ENCODE measurements around the gene SCGB3A2.

GRCh38 chr5:147854894-147855773 is 23.4 kb upstream of the SCGB3A2 start:
- TF ChIP-seq OSR1 (CRISPR knock-in tag; IDR thresholded peaks at IDR 0.05) (no peak), TSHZ2 (CRISPR knock-in tag; IDR thresholded peaks at IDR 0.05) (no peak), POU6F1 (CRISPR knock-in tag; IDR thresholded peaks at IDR 0.05; ENCODE audit: borderline replicate concordance, low read depth) (no peak), ZNF70 (CRISPR knock-in tag; IDR thresholded peaks at IDR 0.05) (no peak), TCF4 (CRISPR knock-in tag; IDR thresholded peaks at IDR 0.05; ENCODE audit: borderline replicate concordance) (no peak), CREB5 (CRISPR knock-in tag; IDR thresholded peaks at IDR 0.05; ENCODE audit: low read depth) (no peak), TOX (CRISPR knock-in tag; IDR thresholded peaks at IDR 0.05; ENCODE audit: borderline replicate concordance) (no peak), ZFP30 (CRISPR knock-in tag; IDR thresholded peaks at IDR 0.05) (no peak)
